Osteocyte (in vitro differentiated cells): Measurements from ENCODE around the gene GRID1. TPM values are rescaled to one million over a fixed set of nuclear protein-coding genes. Genes with fewer than 3 reads are reported as not detected.
A peak's percentile ranks its signal among the peaks of the same experiment; 100 is the strongest.

Experiments used
- DNase-seq: peaks from one replicate; pipeline ENCODE4 v3.0.0; 2021; ENCODE audit warnings: mixed read lengths; ENCODE audit not compliant: unreplicated experiment; ENCODE audit errors: extremely low spot score
- H3K27ac Mint-ChIP-seq: one replicate; pipeline ENCODE4 v1.8.0; 2021; ENCODE audit warnings: mild to moderate bottlenecking, mixed read lengths; ENCODE audit not compliant: unreplicated experiment
- H3K27me3 Mint-ChIP-seq: one replicate; pipeline ENCODE4 v1.8.0; 2021; ENCODE audit warnings: mixed read lengths; ENCODE audit not compliant: unreplicated experiment
- H3K36me3 Mint-ChIP-seq: one replicate; pipeline ENCODE4 v1.8.0; 2021; ENCODE audit warnings: mixed read lengths; ENCODE audit not compliant: unreplicated experiment
- H3K4me1 Mint-ChIP-seq: one replicate; pipeline ENCODE4 v1.8.0; 2021; ENCODE audit warnings: mixed read lengths; ENCODE audit not compliant: unreplicated experiment
- H3K4me3 Mint-ChIP-seq: one replicate; pipeline ENCODE4 v1.8.0; 2021; ENCODE audit warnings: mild to moderate bottlenecking, moderate library complexity, mixed read lengths; ENCODE audit not compliant: unreplicated experiment
- H3K9me3 Mint-ChIP-seq: one replicate; pipeline ENCODE4 v1.8.0; 2021; ENCODE audit warnings: mixed read lengths; ENCODE audit not compliant: unreplicated experiment
- total RNA-seq: library from RNA; stranded (reverse); gene quantifications from 2 replicates; pipeline ENCODE4 v1.2.1, GENCODE V29; 2021
- TF ChIP-seq, protein P1 (sequence below): fragments of 200-600 bp; sonication (generic); IDR thresholded peaks from 2 replicates; pipeline ENCODE4 v1.5.0; 2021; ENCODE audit warnings: antibody characterized with exemption, mild to moderate bottlenecking, moderate library complexity

GRID1 gene
- total RNA-seq, 1 donor from 2014 or later, result 0.11 TPM

DNA sequence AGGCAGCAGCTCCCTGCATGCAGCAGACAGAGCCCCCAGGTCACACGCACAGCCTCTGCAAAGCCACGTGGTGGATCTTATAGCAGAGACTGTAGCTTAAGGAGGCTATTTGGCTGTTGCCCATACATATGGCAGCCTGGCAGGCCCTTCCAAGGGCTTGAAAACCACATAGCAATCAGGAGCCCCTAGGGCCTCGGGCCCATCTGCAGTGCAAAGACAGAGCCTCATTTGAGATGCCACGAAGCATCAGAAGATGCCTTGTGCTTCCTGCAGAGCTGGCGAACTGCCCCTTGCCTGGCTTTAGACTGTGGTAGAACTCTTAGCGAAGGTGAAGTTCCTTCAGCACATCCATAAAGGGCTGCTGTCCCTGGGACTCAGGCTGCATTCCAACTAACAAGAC is 309.9 kb downstream of the GRID1 start:
- no peaks in the 10 kb centered on the region for H3K27me3 Mint-ChIP-seq
- H3K9me3 Mint-ChIP-seq, result peaks cover 20% of the 10 kb centered on the region
- H3K4me1 Mint-ChIP-seq, result no peaks in the 10 kb centered on the region
- TF ChIP-seq, protein P1, sequence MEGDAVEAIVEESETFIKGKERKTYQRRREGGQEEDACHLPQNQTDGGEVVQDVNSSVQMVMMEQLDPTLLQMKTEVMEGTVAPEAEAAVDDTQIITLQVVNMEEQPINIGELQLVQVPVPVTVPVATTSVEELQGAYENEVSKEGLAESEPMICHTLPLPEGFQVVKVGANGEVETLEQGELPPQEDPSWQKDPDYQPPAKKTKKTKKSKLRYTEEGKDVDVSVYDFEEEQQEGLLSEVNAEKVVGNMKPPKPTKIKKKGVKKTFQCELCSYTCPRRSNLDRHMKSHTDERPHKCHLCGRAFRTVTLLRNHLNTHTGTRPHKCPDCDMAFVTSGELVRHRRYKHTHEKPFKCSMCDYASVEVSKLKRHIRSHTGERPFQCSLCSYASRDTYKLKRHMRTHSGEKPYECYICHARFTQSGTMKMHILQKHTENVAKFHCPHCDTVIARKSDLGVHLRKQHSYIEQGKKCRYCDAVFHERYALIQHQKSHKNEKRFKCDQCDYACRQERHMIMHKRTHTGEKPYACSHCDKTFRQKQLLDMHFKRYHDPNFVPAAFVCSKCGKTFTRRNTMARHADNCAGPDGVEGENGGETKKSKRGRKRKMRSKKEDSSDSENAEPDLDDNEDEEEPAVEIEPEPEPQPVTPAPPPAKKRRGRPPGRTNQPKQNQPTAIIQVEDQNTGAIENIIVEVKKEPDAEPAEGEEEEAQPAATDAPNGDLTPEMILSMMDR, result no peak
- H3K4me3 Mint-ChIP-seq, result no peak overlapping the region
- no peaks in the 10 kb centered on the region for H3K36me3 Mint-ChIP-seq
- no peak overlapping the region for H3K27ac Mint-ChIP-seq
- DNase-seq, result no peak

DNA sequence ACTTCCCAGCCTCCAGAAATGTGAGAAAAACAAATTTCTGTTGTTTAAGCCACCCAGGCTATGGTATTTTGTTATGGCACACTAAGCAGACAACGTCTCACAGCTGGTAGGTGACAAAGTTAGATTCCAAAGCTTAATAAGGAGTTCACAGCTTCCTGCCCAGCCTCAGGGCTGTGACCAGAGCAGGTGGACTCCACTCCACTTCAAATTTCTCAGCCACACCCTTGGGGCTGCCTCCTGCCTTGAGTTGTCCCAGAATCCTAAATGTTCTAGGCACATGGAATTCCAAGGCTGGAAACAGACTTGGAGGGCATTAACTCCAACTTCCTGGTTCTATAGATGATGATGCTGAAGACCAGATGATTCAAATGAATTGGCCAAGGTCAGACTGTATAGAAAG is 310.7 kb downstream of the GRID1 start:
- no peaks in the 10 kb centered on the region for H3K4me1 Mint-ChIP-seq
- H3K27ac Mint-ChIP-seq, result no peak overlapping the region
- peaks cover 20% of the 10 kb centered on the region for H3K9me3 Mint-ChIP-seq
- H3K27me3 Mint-ChIP-seq, result no peaks in the 10 kb centered on the region
- DNase-seq, result no peak
- TF ChIP-seq, protein P1, result no peak
- H3K4me3 Mint-ChIP-seq, result no peak overlapping the region
- H3K36me3 Mint-ChIP-seq, result no peaks in the 10 kb centered on the region

DNA sequence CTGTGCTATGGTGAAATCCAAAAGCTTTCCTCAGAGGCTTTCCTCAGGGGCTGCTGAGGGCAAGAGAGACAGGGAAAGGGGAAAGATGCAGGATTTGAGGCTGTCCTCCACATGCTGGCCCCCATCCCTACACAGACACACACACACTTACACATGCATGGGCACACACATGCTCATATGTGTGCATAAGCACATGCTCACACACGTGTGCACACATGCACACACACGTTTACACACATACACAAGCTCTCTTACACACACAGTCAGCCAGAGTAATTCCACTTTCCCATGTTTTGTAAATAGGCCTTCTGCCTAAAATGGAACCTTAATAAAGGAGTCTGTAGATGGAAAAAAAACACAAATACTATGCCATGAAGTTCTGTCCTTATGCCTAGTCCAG is 312.9 kb downstream of the GRID1 start:
- no peaks in the 10 kb centered on the region for H3K27me3 Mint-ChIP-seq
- no peaks in the 10 kb centered on the region for H3K36me3 Mint-ChIP-seq
- TF ChIP-seq, protein P1, result no peak
- H3K4me3 Mint-ChIP-seq, result no peak overlapping the region
- H3K27ac Mint-ChIP-seq, result no peak overlapping the region
- H3K4me1 Mint-ChIP-seq, result no peaks in the 10 kb centered on the region
- DNase-seq, result peak; percentile 23
- peaks cover 14% of the 10 kb centered on the region for H3K9me3 Mint-ChIP-seq

GRCh38 chr10:86051586-86051985 is 315.0 kb downstream of the GRID1 start:
- H3K27ac Mint-ChIP-seq, result no peak overlapping the region
- TF ChIP-seq, protein P1, result no peak
- H3K4me3 Mint-ChIP-seq, result no peak overlapping the region
- H3K36me3 Mint-ChIP-seq, result no peaks in the 10 kb centered on the region
- H3K4me1 Mint-ChIP-seq, result no peaks in the 10 kb centered on the region
- no peak for DNase-seq
- peaks cover 6% of the 10 kb centered on the region for H3K9me3 Mint-ChIP-seq
- no peaks in the 10 kb centered on the region for H3K27me3 Mint-ChIP-seq

DNA sequence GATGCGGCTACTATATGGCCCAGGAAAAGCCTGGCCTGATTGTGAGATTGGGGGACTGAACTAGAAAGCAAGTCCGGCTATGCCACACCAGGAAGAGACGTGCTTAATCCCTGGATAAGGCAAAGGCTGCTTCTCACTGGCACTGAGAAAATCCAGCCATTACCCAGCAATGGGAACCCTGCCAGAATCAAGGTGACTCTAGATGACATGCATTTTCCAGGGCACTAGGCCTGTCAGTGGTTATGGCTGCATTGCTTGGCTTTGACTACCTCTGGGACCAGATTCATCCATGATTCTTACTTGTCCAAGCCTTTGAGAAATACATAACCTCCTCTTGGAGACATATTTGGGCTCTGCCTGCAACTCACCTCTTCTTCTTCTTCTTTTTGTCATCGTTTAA is 317.2 kb downstream of the GRID1 start:
- H3K4me1 Mint-ChIP-seq, result no peaks in the 10 kb centered on the region
- H3K9me3 Mint-ChIP-seq, result peaks cover 9% of the 10 kb centered on the region
- TF ChIP-seq, protein P1, result no peak
- no peaks in the 10 kb centered on the region for H3K36me3 Mint-ChIP-seq
- no peak for DNase-seq
- H3K27ac Mint-ChIP-seq, result no peak overlapping the region
- H3K4me3 Mint-ChIP-seq, result no peak overlapping the region
- no peaks in the 10 kb centered on the region for H3K27me3 Mint-ChIP-seq
